OCI-LY1 (cell line): ENCODE measurements around the gene ELOVL1.

Experiments
- H2AFZ ChIP-seq: fragments of 200-600 bp; sonication (generic), shearing (Covaris generic); 2 replicates; pipeline ENCODE4 v1.6.0; 2014; ENCODE audit warnings: antibody characterized with exemption, mild to moderate bottlenecking, low read length
- H3F3A ChIP-seq: fragments of 200-600 bp; sonication (generic), shearing (Covaris generic); 2 replicates; pipeline ENCODE4 v1.6.0; 2014; ENCODE audit warnings: mild to moderate bottlenecking, antibody characterized with exemption, low read length, moderate library complexity; ENCODE audit not compliant: insufficient read depth
- H3K27ac ChIP-seq: fragments of 200-600 bp; sonication (generic); 2 replicates; pipeline ENCODE4 v1.5.1; 2014; ENCODE audit warnings: low read length, mixed run types, mild to moderate bottlenecking, low read depth; ENCODE audit not compliant: poor library complexity, severe bottlenecking
- H3K27me3 ChIP-seq: fragments of 200-600 bp; sonication (generic); 2 replicates; pipeline ENCODE4 v1.6.0; 2014; ENCODE audit warnings: antibody characterized with exemption, mild to moderate bottlenecking, low read length, moderate library complexity; ENCODE audit not compliant: insufficient read depth
- H3K36me3 ChIP-seq: fragments of 200-600 bp; sonication (generic); 2 replicates; pipeline ENCODE4 v1.6.1; 2014; ENCODE audit warnings: mild to moderate bottlenecking, antibody characterized with exemption, low read length, moderate library complexity, mixed read lengths; ENCODE audit not compliant: insufficient read depth
- H3K4me1 ChIP-seq: fragments of 200-600 bp; sonication (generic); 2 replicates; pipeline ENCODE4 v1.5.1; 2014; ENCODE audit warnings: mild to moderate bottlenecking, low read length, moderate library complexity; ENCODE audit not compliant: insufficient read depth, severe bottlenecking
- H3K4me2 ChIP-seq: fragments of 200-600 bp; sonication (generic), shearing (Covaris generic); 2 replicates; pipeline ENCODE4 v1.6.1; 2014; ENCODE audit warnings: low read length
- H3K4me3 ChIP-seq: fragments of 200-600 bp; sonication (generic); 2 replicates; pipeline ENCODE4 v1.5.1; 2014; ENCODE audit warnings: low read length, low read depth, mild to moderate bottlenecking, mixed read lengths; ENCODE audit not compliant: poor library complexity, severe bottlenecking
- H3K79me2 ChIP-seq: fragments of 200-600 bp; shearing (Covaris generic); 2 replicates; pipeline ENCODE4 v1.6.1; 2016; ENCODE audit warnings: mixed run types, low read length, mixed read lengths; ENCODE audit not compliant: insufficient read depth
- H3K9ac ChIP-seq: fragments of 200-600 bp; sonication (generic), shearing (Covaris generic); 2 replicates; pipeline ENCODE4 v1.6.1; 2014; ENCODE audit warnings: mild to moderate bottlenecking, low read length, mixed read lengths
- H3K9me2 ChIP-seq: fragments of 200-600 bp; sonication (generic), shearing (Covaris generic); 2 replicates; pipeline ENCODE4 v1.6.1; 2014; ENCODE audit warnings: low read depth, mild to moderate bottlenecking, low read length, mixed read lengths
- H3K9me3 ChIP-seq: fragments of 200-600 bp; shearing (Covaris generic); 2 replicates; pipeline ENCODE4 v1.6.1; 2014; ENCODE audit warnings: low read length, mixed read lengths
- H4K20me1 ChIP-seq: fragments of 200-600 bp; sonication (generic), shearing (Covaris generic); 2 replicates; pipeline ENCODE4 v1.6.0; 2016; ENCODE audit warnings: mild to moderate bottlenecking, low read length; ENCODE audit not compliant: insufficient read depth
- EZH2 ChIP-seq: fragments of 200-600 bp; sonication (generic), shearing (Covaris generic); IDR thresholded peaks from 2 replicates; pipeline ENCODE4 v1.8.0; 2017; ENCODE audit warnings: borderline replicate concordance, mixed run types, mild to moderate bottlenecking, antibody characterized with exemption, low read length, moderate library complexity, mixed read lengths
- TF ChIP-seq, protein P1 (sequence below): fragments of 200-600 bp; sonication (generic), shearing (Covaris generic); IDR thresholded peaks from 2 replicates; pipeline ENCODE4 v1.5.1; 2017; ENCODE audit warnings: mild to moderate bottlenecking, antibody characterized with exemption, low read length, moderate library complexity, mixed read lengths

Gene ELOVL1

DNA sequence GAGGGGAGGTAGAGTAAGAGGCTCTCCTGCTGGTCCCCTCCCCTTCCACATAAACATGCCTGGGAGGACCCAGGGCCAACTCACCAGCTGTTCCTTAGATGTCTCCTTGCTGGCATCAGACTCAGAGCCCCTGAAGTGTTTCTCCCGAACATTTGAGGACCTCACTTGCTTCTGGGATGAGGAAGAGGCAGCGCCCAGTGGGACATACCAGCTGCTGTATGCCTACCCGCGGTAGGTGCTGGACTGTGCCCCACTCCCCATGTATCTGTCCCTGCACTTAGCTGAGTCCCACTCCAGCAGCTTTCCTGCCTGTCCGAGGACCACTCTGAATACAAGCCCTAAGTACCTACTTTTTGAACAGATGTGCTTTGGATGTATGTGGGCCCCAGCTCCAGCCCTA is 29.8 kb downstream of the ELOVL1 start:
- H3K79me2 ChIP-seq: no peaks in the 10 kb centered on the region
- H3K9ac ChIP-seq: no peak overlapping the region
- no peak overlapping the region for H3K4me2 ChIP-seq
- no peaks in the 10 kb centered on the region for H3K9me3 ChIP-seq
- no peak overlapping the region for H3K4me3 ChIP-seq
- H3F3A ChIP-seq: no peaks in the 10 kb centered on the region
- H3K36me3 ChIP-seq: no peaks in the 10 kb centered on the region
- H4K20me1 ChIP-seq: no peaks in the 10 kb centered on the region
- no peak overlapping the region for H3K27ac ChIP-seq
- H3K4me1 ChIP-seq: no peaks in the 10 kb centered on the region
- H2AFZ ChIP-seq: no peak overlapping the region
- TF ChIP-seq EZH2: no peak
- TF ChIP-seq, protein P1, sequence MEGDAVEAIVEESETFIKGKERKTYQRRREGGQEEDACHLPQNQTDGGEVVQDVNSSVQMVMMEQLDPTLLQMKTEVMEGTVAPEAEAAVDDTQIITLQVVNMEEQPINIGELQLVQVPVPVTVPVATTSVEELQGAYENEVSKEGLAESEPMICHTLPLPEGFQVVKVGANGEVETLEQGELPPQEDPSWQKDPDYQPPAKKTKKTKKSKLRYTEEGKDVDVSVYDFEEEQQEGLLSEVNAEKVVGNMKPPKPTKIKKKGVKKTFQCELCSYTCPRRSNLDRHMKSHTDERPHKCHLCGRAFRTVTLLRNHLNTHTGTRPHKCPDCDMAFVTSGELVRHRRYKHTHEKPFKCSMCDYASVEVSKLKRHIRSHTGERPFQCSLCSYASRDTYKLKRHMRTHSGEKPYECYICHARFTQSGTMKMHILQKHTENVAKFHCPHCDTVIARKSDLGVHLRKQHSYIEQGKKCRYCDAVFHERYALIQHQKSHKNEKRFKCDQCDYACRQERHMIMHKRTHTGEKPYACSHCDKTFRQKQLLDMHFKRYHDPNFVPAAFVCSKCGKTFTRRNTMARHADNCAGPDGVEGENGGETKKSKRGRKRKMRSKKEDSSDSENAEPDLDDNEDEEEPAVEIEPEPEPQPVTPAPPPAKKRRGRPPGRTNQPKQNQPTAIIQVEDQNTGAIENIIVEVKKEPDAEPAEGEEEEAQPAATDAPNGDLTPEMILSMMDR: no peak
- H3K9me2 ChIP-seq: no peaks in the 10 kb centered on the region
- H3K27me3 ChIP-seq: no peaks in the 10 kb centered on the region

DNA sequence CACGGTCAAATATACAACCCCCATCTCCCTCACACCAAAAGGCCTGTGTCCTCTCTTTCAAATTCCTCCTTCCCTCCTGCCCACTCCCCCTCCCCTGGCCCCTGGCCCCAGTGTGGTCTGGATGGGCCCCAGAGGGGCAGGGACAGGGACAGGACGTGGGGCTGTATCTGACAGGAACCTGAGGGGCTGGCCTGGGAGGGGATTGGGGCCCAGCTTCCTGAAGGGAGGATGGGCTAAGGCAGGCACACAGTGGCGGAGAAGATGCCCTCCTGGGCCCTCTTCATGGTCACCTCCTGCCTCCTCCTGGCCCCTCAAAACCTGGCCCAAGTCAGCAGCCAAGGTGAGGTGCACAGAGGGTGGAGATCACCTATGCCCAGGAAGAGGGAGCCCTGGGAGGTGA is 30.2 kb downstream of the ELOVL1 start, which contains the start of gene MPL:
Gene MPL (plus strand): TSS at position 231 of the 400 bp plus-strand sequence. CDS start 31 bp downstream, at position 262.
- no peak for TF ChIP-seq EZH2
- TF ChIP-seq, protein P1: no peak
- Histone ChIP-seq H3K9ac (no peak within 1 kb of the TSS), H3F3A (no peaks in the 10 kb centered on the region), H3K9me3 (no peaks in the 10 kb centered on the region), H3K4me3 (no peak within 1 kb of the TSS), H3K36me3 (no peaks in the 10 kb centered on the region), H2AFZ (no peak within 1 kb of the TSS), H3K4me2 (no peak within 1 kb of the TSS), H3K79me2 (no peaks in the 10 kb centered on the region), H3K27ac (no peak within 1 kb of the TSS), H3K27me3 (no peaks in the 10 kb centered on the region), H4K20me1 (no peaks in the 10 kb centered on the region), H3K9me2 (no peaks in the 10 kb centered on the region), H3K4me1 (no peaks in the 10 kb centered on the region)

DNA sequence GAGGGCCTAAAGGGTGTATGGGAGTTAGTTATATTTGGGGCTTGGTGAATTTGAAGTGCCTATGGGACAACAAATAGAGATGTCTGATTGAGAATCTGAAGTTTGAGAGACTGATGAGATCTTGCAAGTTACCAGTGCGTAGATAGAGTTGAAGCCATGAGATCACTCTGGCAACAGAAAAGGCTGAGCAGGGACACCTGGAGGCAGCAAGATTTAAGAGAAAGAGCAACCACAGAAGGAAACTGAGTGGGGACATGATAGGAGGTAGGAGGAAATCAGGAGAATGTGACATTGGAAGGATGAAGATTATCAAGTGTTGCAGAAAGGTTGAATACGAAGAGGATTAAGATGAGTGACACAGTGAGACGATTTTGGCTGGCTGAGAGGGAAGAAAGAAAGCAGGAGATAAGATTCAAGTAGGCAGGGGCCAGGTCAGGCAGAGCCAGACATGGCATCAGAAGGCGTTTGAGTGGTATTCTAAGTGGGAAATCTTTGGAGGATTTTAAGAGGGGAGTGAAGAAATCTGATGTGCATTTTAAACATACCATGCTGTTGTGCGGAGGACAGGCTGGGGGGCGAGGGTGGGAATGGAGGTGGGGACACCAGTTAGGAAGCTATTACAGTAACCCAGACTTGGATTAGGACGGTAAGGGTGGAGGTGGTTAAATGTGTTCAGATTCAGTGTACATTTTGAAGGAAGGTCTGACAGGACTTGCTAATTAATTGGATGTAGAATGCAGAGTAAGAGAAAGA is 33.2 kb downstream of the ELOVL1 start:
- Histone ChIP-seq H4K20me1 (no peaks in the 10 kb centered on the region), H3K4me3 (no peak overlapping the region), H3K4me2 (no peak overlapping the region), H3K9me2 (no peaks in the 10 kb centered on the region), H3K9me3 (no peaks in the 10 kb centered on the region), H3K36me3 (no peaks in the 10 kb centered on the region), H3K9ac (no peak overlapping the region), H3K27ac (no peak overlapping the region), H3K4me1 (no peaks in the 10 kb centered on the region), H2AFZ (no peak overlapping the region), H3K79me2 (no peaks in the 10 kb centered on the region), H3K27me3 (no peaks in the 10 kb centered on the region; the same call in 1 of the 2 replicates), H3F3A (no peaks in the 10 kb centered on the region)
- TF ChIP-seq, protein P1: no peak
- no peak for TF ChIP-seq EZH2
